Mesodermal cell (in vitro differentiated cells): Measurements from ENCODE around the gene PLXNA4.
"Not testable (repeated sequence)": the region's sequence is repeated elsewhere in the genome, so short reads cannot be mapped to it uniquely, and the experiment has no call there.

Experiments
- H3K27ac ChIP-seq: 2 replicates; pipeline ENCODE4 v1.7.0; 2013; ENCODE audit warnings: mild to moderate bottlenecking, low read depth, low read length, moderate library complexity; ENCODE audit not compliant: severe bottlenecking
- H3K36me3 ChIP-seq: 2 replicates; pipeline ENCODE4 v1.7.1; 2013; ENCODE audit warnings: mild to moderate bottlenecking, low read length, moderate library complexity; ENCODE audit not compliant: control insufficient read depth, insufficient read depth
- H3K4me1 ChIP-seq: one replicate; pipeline ENCODE4 v1.7.1; 2013; ENCODE audit warnings: mild to moderate bottlenecking, low read length; ENCODE audit not compliant: insufficient read depth, control insufficient read depth, poor library complexity, severe bottlenecking
- H3K4me3 ChIP-seq: 2 replicates; pipeline ENCODE4 v1.7.0; 2013; ENCODE audit warnings: low read length, control low read depth, mild to moderate bottlenecking; ENCODE audit not compliant: insufficient read depth, poor library complexity, severe bottlenecking; ENCODE audit errors: extremely low read depth
- H3K9me3 ChIP-seq: 2 replicates; pipeline ENCODE4 v1.7.1; 2013; ENCODE audit warnings: mild to moderate bottlenecking, low read length, moderate library complexity; ENCODE audit not compliant: control insufficient read depth
- WGBS, 2 experiments: methylation state at CpG; one replicate each; pipeline ENCODE4 v1.1.5; 2013; ENCODE audit warnings: missing lambda C conversion rate in 2 of 2; ENCODE audit not compliant: insufficient coverage in 2 of 2; 5-methylcytosine and 5-hydroxymethylcytosine counted together

PLXNA4 gene

DNA sequence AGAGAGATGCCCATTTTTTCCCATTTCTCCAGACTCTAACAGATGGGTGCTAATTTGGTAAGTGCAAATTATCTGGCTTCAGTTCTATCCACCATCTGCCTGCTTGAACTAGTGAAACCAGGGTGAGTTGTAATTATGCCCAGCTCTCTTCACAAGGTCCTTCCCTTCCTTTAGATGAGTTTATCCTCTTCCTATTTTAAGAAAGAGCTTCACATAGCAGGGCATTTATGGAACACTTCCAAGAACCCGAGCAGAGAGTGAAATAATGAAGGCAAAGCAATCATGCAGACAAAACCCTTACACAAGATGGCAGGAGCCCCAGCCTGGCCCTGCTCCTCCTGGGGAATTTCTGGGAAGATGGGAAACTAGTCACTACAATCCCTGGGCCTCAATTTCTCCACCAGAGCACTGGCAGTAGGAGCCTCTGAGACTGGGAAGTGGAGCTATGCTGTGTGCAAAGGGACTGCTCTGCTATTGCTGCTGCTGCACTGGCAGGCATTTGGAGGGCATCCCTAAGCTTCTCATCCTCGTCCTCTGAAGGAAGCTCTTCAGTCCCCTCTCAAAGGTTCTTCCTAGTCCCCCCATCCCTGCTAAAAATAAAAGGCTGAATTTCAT lies 33.7 kb upstream of the PLXNA4 start:
- Histone ChIP-seq H3K27ac (no peak overlapping the region), H3K4me1 (peaks cover 4% of the 10 kb centered on the region), H3K4me3 (no peak overlapping the region), H3K36me3 (no peaks in the 10 kb centered on the region), H3K9me3 (no peaks in the 10 kb centered on the region)
- 78 to 88% methylated on average over 1 to 2 of the region's 2 CpGs for WGBS, 2 experiments

DNA sequence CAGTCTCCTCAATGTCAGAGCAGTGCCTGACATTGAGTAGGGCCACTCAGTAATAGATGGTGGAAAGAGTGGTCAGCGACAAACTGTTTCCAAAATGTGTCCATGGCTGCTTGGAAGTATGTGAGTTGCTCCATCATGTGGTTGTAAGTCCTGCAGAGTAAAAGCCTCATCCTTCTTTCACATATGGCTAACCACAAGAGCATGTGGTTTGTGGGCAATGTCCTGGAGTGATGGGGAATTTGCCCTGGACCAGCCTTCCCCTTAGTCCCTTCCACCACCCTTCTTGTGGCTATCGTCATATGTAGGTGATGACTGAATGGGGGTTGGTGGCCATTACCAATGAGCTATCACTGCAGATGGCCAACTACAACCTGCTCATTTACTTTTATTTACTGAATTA lies 33.0 kb upstream of the PLXNA4 start:
- H3K27ac ChIP-seq, result no peak overlapping the region
- no peaks in the 10 kb centered on the region for H3K36me3 ChIP-seq
- WGBS, 2 experiments, result no CpG with 5 or more reads among the region's 2 CpGs
- peaks cover under 1% of the 10 kb centered on the region for H3K4me1 ChIP-seq
- H3K4me3 ChIP-seq, result no peak overlapping the region
- H3K9me3 ChIP-seq, result no peaks in the 10 kb centered on the region

DNA sequence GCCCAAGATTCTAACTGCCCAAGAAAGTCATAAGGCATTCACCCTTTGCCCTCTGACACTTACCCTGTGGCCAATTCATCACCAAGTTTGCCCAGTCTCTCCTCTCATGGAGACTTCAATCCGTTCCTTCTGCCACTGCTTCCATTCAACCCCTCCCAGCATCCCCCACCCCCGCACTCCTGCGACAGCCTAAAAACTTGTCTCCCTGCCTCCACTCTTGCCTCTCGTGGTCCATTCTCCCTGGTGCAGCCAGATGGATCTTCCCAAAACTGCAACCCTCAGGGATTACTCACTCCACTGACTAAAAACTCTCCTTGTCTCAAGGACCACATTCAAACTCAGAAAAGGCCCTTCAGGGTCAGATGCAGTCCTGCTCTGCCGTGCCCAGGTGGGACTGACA lies 32.3 kb upstream of the PLXNA4 start:
- H3K27ac ChIP-seq, result no peak overlapping the region
- no peaks in the 10 kb centered on the region for H3K9me3 ChIP-seq
- H3K4me1 ChIP-seq, result no peaks in the 10 kb centered on the region
- H3K4me3 ChIP-seq, result no peak overlapping the region
- WGBS, 2 experiments, result 75 to 83% methylated on average over 5 of the region's 5 CpGs
- no peaks in the 10 kb centered on the region for H3K36me3 ChIP-seq

DNA sequence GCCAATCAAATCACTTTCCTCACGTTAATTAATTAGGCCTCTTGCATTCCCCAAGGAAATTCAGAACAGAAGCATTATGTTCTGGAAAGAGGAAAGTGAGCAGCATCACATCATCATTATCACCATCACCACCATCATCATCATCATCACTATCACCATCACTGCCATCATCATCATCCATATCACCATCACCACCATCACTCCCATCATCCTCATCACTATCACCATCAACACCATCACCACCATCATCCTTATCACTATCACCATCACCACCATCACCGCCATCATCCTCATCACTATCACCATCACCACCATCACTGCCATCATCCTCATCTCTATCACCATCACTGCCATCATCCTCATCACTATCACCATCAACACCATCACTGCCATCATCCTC lies 31.4 kb upstream of the PLXNA4 start:
- no peaks in the 10 kb centered on the region for H3K36me3 ChIP-seq
- H3K4me3 ChIP-seq, result no peak overlapping the region
- WGBS, 2 experiments, result 57 to 64% methylated on average over 1 of the region's 2 CpGs
- no peak overlapping the region for H3K27ac ChIP-seq
- no peaks in the 10 kb centered on the region for H3K9me3 ChIP-seq
- H3K4me1 ChIP-seq, result no peaks in the 10 kb centered on the region

DNA sequence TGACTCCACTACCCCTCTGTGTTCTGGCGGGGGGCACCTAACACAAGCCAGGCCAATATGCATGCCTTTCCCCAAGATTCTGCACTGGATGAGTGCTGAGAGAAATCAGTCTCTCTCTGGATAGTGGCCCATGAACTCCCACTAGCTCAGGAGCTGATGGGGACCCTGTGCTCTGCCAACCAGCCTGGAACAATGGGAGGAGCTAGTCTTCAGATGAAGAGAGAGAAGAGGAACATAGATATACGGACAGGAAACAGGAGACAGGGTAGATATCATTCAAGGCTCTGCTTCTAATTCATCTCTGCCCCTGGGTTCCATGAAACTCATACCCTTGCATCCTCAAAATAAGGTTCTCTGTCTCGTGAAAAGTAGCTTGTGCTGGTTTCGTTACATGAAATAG lies 27.9 kb upstream of the PLXNA4 start:
- Histone ChIP-seq H3K36me3 (no peaks in the 10 kb centered on the region), H3K9me3 (no peaks in the 10 kb centered on the region), H3K4me3 (no peak overlapping the region), H3K27ac (no peak overlapping the region), H3K4me1 (no peaks in the 10 kb centered on the region)
- 89% methylated on average over 1 of the region's 4 CpGs; no CpG with 5 or more reads in 1 of the 2 experiments for WGBS, 2 experiments

DNA sequence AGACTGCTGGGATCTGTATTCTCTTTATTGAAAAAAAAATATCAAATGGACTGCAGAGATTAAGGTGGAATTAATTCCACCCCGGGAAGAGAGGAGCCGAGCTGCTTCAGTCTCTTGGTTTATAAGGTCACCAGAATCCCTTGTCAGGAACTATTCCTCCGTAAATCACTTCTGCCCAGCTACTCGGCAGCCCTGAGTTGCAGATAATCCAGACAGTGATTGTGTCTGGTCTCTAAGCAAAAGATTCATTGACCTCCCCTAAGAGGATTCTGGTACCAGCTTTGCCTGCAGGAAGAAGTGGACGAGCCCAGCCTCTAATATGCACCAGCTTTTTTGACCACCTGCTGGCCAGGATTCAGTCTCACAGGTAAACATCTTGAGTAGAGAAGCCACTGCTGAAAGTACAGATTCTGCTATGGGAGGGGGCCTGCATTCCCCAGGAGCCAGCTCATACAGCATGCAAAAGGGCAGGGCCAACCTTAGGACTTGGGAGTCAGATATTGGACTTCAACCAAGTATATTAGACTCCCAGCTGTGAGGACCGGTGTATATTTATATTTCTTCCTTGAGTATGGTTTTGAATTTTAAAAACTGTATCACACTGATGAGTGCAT lies 27.1 kb upstream of the PLXNA4 start:
- WGBS, 2 experiments, result 73 to 84% methylated on average over 5 to 6 of the region's 6 CpGs
- H3K4me1 ChIP-seq, result no peaks in the 10 kb centered on the region

DNA sequence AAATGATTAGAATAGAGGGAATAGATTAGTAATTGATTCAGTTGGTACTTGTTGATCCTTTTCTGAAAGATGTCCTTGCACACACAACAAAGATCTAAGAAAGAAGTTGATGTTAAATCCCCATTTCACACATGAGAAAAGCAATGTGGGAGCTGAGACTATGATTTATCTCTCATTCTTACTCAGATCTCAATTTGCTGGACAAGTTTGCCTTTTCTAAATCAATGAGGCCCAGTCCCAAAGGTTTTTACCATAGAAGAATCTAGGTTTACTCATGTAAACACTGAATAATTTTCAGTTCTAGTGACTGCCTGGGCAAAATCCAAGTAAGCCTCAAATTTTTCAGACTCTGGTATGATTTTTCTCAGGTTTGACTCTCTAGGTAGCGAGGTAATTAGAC lies 25.5 kb upstream of the PLXNA4 start:
- H3K9me3 ChIP-seq, result no peaks in the 10 kb centered on the region
- no peaks in the 10 kb centered on the region for H3K36me3 ChIP-seq
- 100% methylated on average over 1 of the region's 1 CpG; no CpG with 5 or more reads in 1 of the 2 experiments for WGBS, 2 experiments
- no peak overlapping the region for H3K27ac ChIP-seq
- H3K4me1 ChIP-seq, result no peaks in the 10 kb centered on the region
- H3K4me3 ChIP-seq, result no peak overlapping the region

More for the DNA sequence above, 27.1 kb upstream of the PLXNA4 start:
- Histone ChIP-seq H3K4me3 (no peak overlapping the region), H3K9me3 (no peaks in the 10 kb centered on the region), H3K36me3 (no peaks in the 10 kb centered on the region), H3K27ac (no peak overlapping the region)

DNA sequence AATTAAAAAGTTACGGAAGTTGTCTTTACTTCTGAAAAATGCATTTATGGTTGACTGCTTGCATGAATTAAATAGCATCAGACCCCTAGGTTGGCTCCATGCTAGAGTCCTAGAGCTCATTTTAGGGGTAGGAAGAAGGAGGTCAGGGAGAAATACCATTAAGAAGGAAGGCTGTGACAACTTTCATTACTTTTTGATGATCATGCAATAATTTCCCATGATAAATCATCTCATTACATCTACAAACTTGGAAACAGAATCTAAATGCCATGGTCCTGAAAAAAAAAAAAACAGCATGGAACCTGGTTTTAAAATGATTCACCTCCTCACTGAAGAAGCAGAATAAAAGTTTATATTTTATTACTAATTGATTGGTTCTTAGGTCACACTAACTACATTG lies 20.3 kb upstream of the PLXNA4 start:
- Histone ChIP-seq H3K27ac (no peak overlapping the region), H3K4me1 (no peaks in the 10 kb centered on the region), H3K36me3 (no peaks in the 10 kb centered on the region), H3K4me3 (no peak overlapping the region), H3K9me3 (no peaks in the 10 kb centered on the region)
- WGBS, 2 experiments, result 83% methylated on average over 1 of the region's 1 CpG

DNA sequence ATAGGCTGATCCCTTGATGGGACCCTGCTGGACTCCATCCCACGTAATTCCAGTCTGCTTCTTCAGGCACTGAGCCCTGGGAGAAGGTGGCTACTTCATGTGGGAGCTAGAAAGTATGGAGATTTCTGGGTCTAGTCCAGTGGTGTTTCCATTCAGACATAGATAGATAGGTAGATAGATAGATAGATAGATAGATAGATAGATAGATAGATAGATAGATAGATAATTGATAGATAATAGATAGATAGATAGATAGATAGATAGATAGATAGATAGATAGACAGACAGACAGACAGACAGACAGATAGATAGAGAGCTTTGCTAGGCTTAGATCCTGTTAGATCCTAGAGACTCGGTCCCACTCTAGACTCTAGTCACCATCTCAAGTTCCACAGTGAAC lies 18.5 kb upstream of the PLXNA4 start:
- H3K27ac ChIP-seq, H3K4me3 ChIP-seq, H3K36me3 ChIP-seq, H3K4me1 ChIP-seq, H3K9me3 ChIP-seq: not testable (repeated sequence)
- WGBS, 2 experiments, result 91 to 100% methylated on average over 2 of the region's 2 CpGs

DNA sequence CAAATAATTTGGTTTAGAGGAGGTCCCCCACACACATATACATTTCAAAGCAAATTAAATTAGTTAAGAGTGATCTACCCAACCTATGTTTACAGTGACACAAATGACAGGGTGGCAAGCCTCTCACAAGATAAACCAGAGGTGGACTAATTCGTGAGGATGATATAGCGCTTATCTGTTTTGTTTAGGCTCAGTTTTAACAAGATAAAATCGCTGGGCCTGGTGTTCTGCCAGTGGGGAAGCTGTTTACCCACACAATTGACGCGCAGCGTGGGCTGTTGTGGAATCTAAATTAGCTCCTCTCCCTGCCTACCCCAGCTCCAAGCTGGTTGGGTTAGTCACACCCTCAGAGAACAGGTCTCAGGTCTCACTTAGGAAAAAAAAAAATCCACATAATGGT lies 16.7 kb upstream of the PLXNA4 start:
- H3K9me3 ChIP-seq, result no peaks in the 10 kb centered on the region
- H3K36me3 ChIP-seq, result no peaks in the 10 kb centered on the region
- no peaks in the 10 kb centered on the region for H3K4me1 ChIP-seq
- H3K27ac ChIP-seq, result no peak overlapping the region
- no peak overlapping the region for H3K4me3 ChIP-seq
- 85 to 90% methylated on average over 6 of the region's 6 CpGs for WGBS, 2 experiments

DNA sequence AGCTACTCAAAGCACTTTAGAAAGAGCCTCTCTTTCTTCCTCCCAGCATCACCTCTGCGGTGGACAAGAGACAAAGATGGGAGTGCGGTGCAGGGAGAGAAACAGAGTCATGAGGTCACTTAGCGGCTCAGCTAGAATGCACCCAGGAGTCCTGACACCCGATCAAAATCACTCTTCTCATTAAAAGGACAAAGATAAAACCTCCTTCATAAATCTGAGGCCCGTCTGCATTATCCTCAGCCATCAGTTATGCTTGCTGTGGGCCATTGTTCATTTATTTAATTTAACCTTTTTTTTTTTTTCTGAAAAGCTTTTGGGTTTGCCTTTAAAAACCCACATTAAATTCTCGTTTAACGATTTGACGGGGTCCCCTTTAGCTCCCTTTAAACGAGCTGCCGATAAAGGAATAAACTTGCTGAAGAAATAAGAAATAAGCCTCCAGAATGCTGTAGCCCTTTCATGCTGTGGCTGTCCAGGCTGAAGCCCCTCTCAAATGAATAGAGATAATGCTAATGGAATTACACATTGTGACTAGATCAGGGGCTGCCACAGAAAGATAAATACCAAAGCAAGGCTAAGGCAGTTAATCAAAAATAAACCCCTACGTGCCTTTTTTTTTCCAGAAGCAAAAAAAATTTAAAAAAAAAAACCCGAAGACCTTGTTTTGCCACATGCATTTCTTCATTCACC lies 16.1 kb upstream of the PLXNA4 start:
- H3K4me1 ChIP-seq, result no peaks in the 10 kb centered on the region
- no peak overlapping the region for H3K4me3 ChIP-seq
- WGBS, 2 experiments, result 79 to 82% methylated on average over 8 to 9 of the region's 12 CpGs

More for the DNA sequence above, 16.1 kb upstream of the PLXNA4 start:
- H3K36me3 ChIP-seq, result no peaks in the 10 kb centered on the region
- no peak overlapping the region for H3K27ac ChIP-seq
- H3K9me3 ChIP-seq, result no peaks in the 10 kb centered on the region
